HEK293 (cell line): ENCODE results near the gene RAP2A.

Source experiments
- CTCF ChIA-PET: fragments of 350-600 bp; formaldehyde crosslinking; extraction: SDS; loops from one replicate; lab custom pipeline; 2021; ENCODE audit warnings: antibody characterized with exemption; lab: Yijun Ruan, JAX
- POLR2A ChIA-PET: fragments of 300-600 bp; formaldehyde crosslinking; extraction: SDS; loops from one replicate; lab custom pipeline; 2020; ENCODE audit warnings: antibody characterized with exemption, inconsistent platforms; lab: Yijun Ruan, JAX
- H3K27ac ChIP-seq: fragments of 200-500 bp; sonication (Bioruptor generic); 2 replicates; pipeline ENCODE4 v1.5.1; 2014; ENCODE audit warnings: low read depth, low read length, control low read depth, inconsistent platforms; ENCODE audit errors: extremely low read depth
- H3K36me3 ChIP-seq, 2 experiments: fragments of 200-500 bp in 1 of 2; sonication (Bioruptor generic) in 1 of 2; 1 replicate in 1 of 2; 2 replicates in 1 of 2; pipeline ENCODE4 v1.5.1; 2014 to 2017; ENCODE audit warnings: inconsistent platforms in 2 of 2, low read length in 2 of 2; ENCODE audit not compliant: control insufficient read depth in 2 of 2, insufficient read depth in 1 of 2
- H3K4me1 ChIP-seq: fragments of 200-500 bp; sonication (Bioruptor generic); 2 replicates; pipeline ENCODE4 v1.5.1; 2014; ENCODE audit warnings: mild to moderate bottlenecking, low read length, inconsistent platforms; ENCODE audit not compliant: control insufficient read depth, insufficient read depth
- H3K4me3 ChIP-seq: 2 replicates; pipeline ENCODE4 v1.5.1; 2011; ENCODE audit warnings: low read depth, mild to moderate bottlenecking, control low read depth, low read length, moderate library complexity
- H3K9me3 ChIP-seq: fragments of 200-500 bp; sonication (Bioruptor generic); 2 replicates; pipeline ENCODE4 v1.5.1; 2014; ENCODE audit warnings: low read depth, low read length, inconsistent platforms; ENCODE audit not compliant: control insufficient read depth, insufficient read depth
- BCL11B ChIP-seq: fragments of 450-650 bp; formaldehyde crosslinking; IDR thresholded peaks from 2 replicates; pipeline ENCODE4 v1.5.1; 2016; ENCODE audit warnings: low read depth, missing biosample characterization, missing genetic modification characterization
- FEZF1 ChIP-seq: fragments of 450-650 bp; formaldehyde crosslinking; IDR thresholded peaks from 2 replicates; pipeline ENCODE4 v1.5.1; 2016; ENCODE audit warnings: missing biosample characterization, missing genetic modification characterization
- TSHZ1 ChIP-seq: fragments of 450-650 bp; formaldehyde crosslinking; IDR thresholded peaks from 2 replicates; pipeline ENCODE4 v1.5.1; 2016; ENCODE audit warnings: missing biosample characterization, missing genetic modification characterization, borderline replicate concordance
- ZBTB7A ChIP-seq: fragments of 450-650 bp; formaldehyde crosslinking; IDR thresholded peaks from 2 replicates; pipeline ENCODE4 v1.5.1; 2016; ENCODE audit warnings: low read depth, missing biosample characterization, missing genetic modification characterization
- ZFP3 ChIP-seq: fragments of 450-650 bp; formaldehyde crosslinking; IDR thresholded peaks from 2 replicates; pipeline ENCODE4 v1.5.1; 2016; ENCODE audit warnings: low read depth, missing biosample characterization, missing genetic modification characterization
- ZNF132 ChIP-seq: fragments of 450-650 bp; formaldehyde crosslinking; IDR thresholded peaks from 2 replicates; pipeline ENCODE4 v1.5.1; 2017; ENCODE audit warnings: missing biosample characterization, missing genetic modification characterization, borderline replicate concordance
- ZNF155 ChIP-seq: fragments of 450-650 bp; formaldehyde crosslinking; IDR thresholded peaks from 2 replicates; pipeline ENCODE4 v1.5.1; 2016; ENCODE audit warnings: missing biosample characterization, missing genetic modification characterization
- ZNF175 ChIP-seq: fragments of 450-650 bp; formaldehyde crosslinking; IDR thresholded peaks from 2 replicates; pipeline ENCODE4 v1.5.1; 2016; ENCODE audit warnings: missing biosample characterization, missing genetic modification characterization
- ZNF335 ChIP-seq: fragments of 450-650 bp; formaldehyde crosslinking; conservative IDR thresholded peaks from 2 replicates; pipeline ENCODE4 v1.5.1; 2016; ENCODE audit warnings: missing biosample characterization, missing genetic modification characterization
- ZNF426 ChIP-seq: fragments of 450-650 bp; formaldehyde crosslinking; IDR thresholded peaks from 2 replicates; pipeline ENCODE4 v1.5.1; 2017; ENCODE audit warnings: missing biosample characterization, missing genetic modification characterization, mild to moderate bottlenecking, inconsistent platforms, moderate library complexity
- ZNF561 ChIP-seq: fragments of 450-650 bp; IDR thresholded peaks from 2 replicates; pipeline ENCODE4 v1.5.1; 2018; ENCODE audit warnings: missing biosample characterization, missing genetic modification characterization, borderline replicate concordance
- ZNF777 ChIP-seq: fragments of 450-650 bp; formaldehyde crosslinking; IDR thresholded peaks from 2 replicates; pipeline ENCODE4 v1.5.1; 2017; ENCODE audit warnings: missing biosample characterization, missing genetic modification characterization, borderline replicate concordance
- ZSCAN5A ChIP-seq: fragments of 450-650 bp; formaldehyde crosslinking; IDR thresholded peaks from 2 replicates; pipeline ENCODE4 v1.5.1; 2016; ENCODE audit warnings: missing biosample characterization, missing genetic modification characterization
- ZXDB ChIP-seq: fragments of 450-650 bp; formaldehyde crosslinking; IDR thresholded peaks from 2 replicates; pipeline ENCODE4 v1.5.1; 2016; ENCODE audit warnings: missing biosample characterization, missing genetic modification characterization
- TF ChIP-seq, protein P1 (sequence below): fragments of 450-650 bp; formaldehyde crosslinking; IDR thresholded peaks from 2 replicates; pipeline ENCODE4 v1.5.1; 2016; ENCODE audit warnings: missing biosample characterization, missing genetic modification characterization
- TF ChIP-seq, protein P2 (sequence below): fragments of 450-650 bp; formaldehyde crosslinking; IDR thresholded peaks from 2 replicates; pipeline ENCODE4 v1.5.1; 2016; ENCODE audit warnings: missing biosample characterization, missing genetic modification characterization

The RAP2A gene

GRCh38 chr13:97446448-97446847 is 12.5 kb downstream of the RAP2A start:
- H3K9me3 ChIP-seq: no peaks in the 10 kb centered on the region
- no peaks in the 10 kb centered on the region for H3K4me1 ChIP-seq
- TF ChIP-seq ZNF426 (tag by site-specific recombination): no peak
- TF ChIP-seq ZNF561 (tag by site-specific recombination): no peak
- no peak for TF ChIP-seq FEZF1 (tag by site-specific recombination)
- TF ChIP-seq ZNF175: no peak
- TF ChIP-seq ZBTB7A (tag by site-specific recombination): no peak
- no peak for TF ChIP-seq TSHZ1
- TF ChIP-seq ZNF155 (tag by site-specific recombination): no peak
- no peak for TF ChIP-seq ZSCAN5A (tag by site-specific recombination)
- TF ChIP-seq, protein P1, sequence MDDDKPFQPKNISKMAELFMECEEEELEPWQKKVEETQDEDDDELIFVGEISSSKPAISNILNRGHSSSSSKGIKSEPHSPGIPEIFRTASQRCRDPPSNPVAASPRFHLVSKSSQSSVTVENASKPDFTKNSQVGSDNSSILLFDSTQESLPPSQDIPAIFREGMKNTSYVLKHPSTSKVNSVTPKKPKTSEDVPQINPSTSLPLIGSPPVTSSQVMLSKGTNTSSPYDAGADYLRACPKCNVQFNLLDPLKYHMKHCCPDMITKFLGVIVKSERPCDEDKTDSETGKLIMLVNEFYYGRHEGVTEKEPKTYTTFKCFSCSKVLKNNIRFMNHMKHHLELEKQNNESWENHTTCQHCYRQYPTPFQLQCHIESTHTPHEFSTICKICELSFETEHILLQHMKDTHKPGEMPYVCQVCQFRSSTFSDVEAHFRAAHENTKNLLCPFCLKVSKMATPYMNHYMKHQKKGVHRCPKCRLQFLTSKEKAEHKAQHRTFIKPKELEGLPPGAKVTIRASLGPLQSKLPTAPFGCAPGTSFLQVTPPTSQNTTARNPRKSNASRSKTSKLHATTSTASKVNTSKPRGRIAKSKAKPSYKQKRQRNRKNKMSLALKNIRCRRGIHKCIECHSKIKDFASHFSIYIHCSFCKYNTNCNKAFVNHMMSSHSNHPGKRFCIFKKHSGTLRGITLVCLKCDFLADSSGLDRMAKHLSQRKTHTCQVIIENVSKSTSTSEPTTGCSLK (tag by site-specific recombination): no peak
- TF ChIP-seq ZNF777 (tag by site-specific recombination): no peak
- TF ChIP-seq BCL11B (tag by site-specific recombination): no peak
- TF ChIP-seq, protein P2, sequence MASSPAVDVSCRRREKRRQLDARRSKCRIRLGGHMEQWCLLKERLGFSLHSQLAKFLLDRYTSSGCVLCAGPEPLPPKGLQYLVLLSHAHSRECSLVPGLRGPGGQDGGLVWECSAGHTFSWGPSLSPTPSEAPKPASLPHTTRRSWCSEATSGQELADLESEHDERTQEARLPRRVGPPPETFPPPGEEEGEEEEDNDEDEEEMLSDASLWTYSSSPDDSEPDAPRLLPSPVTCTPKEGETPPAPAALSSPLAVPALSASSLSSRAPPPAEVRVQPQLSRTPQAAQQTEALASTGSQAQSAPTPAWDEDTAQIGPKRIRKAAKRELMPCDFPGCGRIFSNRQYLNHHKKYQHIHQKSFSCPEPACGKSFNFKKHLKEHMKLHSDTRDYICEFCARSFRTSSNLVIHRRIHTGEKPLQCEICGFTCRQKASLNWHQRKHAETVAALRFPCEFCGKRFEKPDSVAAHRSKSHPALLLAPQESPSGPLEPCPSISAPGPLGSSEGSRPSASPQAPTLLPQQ (tag by site-specific recombination): no peak
- no peak for TF ChIP-seq ZNF335 (tag by site-specific recombination)
- no peak for TF ChIP-seq ZNF132 (tag by site-specific recombination)
- TF ChIP-seq ZXDB (tag by site-specific recombination): no peak
- TF ChIP-seq ZFP3 (tag by site-specific recombination): no peak
- CTCF ChIA-PET: no interaction called here
- H3K36me3 ChIP-seq: peaks cover 2 to 3% of the 10 kb centered on the region in 2 experiments; a peak in 1 of 3 replicates
- H3K4me3 ChIP-seq: no peak overlapping the region
- no peak overlapping the region for H3K27ac ChIP-seq
- POLR2A ChIA-PET: interaction anchor here (1.4 kb wide), 1 partner anchor 14 kb away, joined by 3 read pairs; no protein-coding TSS in a partner anchor
